ENCODE results near the gene CEP290.

- TF ChIP-seq CTCF (IDR thresholded peaks at IDR 0.05) (no peak), POLR2A (IDR thresholded peaks at IDR 0.05) (no peak)
Observed at GRCh38 chr12:88166179-88166578, 24.3 kb upstream of the CEP290 start.
